ENCODE measurements around the gene RHOT1. TPM values are rescaled to one million over a fixed set of nuclear protein-coding genes. Genes with fewer than 3 reads are reported as not detected.

The RHOT1 gene
- total RNA-seq, 1 donor from 2014 or later = 34.6 TPM

DNA sequence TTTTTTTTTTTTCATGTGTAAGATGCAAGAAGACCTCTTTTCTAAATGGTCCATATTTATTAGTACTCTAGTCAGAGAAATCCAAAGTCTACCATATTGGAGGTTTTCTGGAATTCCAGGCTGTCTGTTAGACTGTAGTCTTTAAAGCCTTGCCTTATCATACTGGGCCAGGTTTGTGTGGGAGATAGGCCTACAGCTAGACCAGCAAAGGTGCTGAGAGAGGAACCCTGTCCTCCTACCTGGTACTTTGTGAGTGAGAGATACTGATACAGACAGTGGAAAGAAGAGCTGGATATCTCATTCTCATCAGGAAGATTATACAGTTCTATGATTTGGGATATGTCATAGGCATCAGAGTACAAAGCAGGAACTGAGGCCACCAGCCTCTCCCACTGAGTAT is 8.1 kb downstream of the RHOT1 start:
- no peak for TF ChIP-seq CTCF (IDR thresholded peaks at IDR 0.05; ENCODE audit: unreplicated experiment)
- Mint-ChIP-seq H3K27ac (no peak overlapping the region), H3K27me3 (ENCODE audit: low read depth) (no peaks in the 10 kb centered on the region), H3K4me1 (no peaks in the 10 kb centered on the region), H3K4me3 (no peak overlapping the region), H3K9me3 (no peaks in the 10 kb centered on the region), H3K36me3 (peaks cover 18% of the 10 kb centered on the region)
- DNase-seq (ENCODE audit: low spot score in 2 of 2, unreplicated experiment in 2 of 2) = no peak

GRCh38 chr17:32152130-32152529 is 9.8 kb downstream of the RHOT1 start:
- H3K36me3 Mint-ChIP-seq = peaks cover 22% of the 10 kb centered on the region
- no peaks in the 10 kb centered on the region for H3K9me3 Mint-ChIP-seq
- peaks cover 1% of the 10 kb centered on the region for H3K4me1 Mint-ChIP-seq
- no peak for DNase-seq (ENCODE audit: low spot score in 2 of 2, unreplicated experiment in 2 of 2)
- no peak overlapping the region for H3K4me3 Mint-ChIP-seq
- H3K27ac Mint-ChIP-seq = peak overlapping the region; percentile 87
- no peak for TF ChIP-seq CTCF (IDR thresholded peaks at IDR 0.05; ENCODE audit: unreplicated experiment)
- no peaks in the 10 kb centered on the region for H3K27me3 Mint-ChIP-seq (ENCODE audit: low read depth)

DNA sequence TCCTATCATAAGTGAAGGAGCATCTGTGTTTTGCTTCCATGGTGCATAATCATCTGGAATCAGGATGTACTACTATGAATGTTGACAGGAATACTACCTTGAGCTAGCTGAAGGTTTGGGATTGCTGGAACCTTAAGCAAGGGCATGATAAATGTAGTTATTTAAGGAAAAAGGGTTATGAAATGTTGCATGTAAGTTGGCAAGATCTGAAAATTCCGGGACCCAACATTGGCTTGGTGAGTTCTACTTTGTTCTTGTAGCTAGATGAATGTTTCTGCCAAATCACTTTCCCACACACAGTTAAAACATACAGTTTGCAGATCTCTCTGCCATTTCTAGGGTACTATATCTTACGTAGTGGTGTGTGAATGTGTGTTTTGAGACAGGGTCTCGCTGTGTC is 13.6 kb downstream of the RHOT1 start:
- Mint-ChIP-seq H3K4me1 (peaks cover 3% of the 10 kb centered on the region), H3K36me3 (peaks cover 31% of the 10 kb centered on the region), H3K9me3 (no peaks in the 10 kb centered on the region), H3K27ac (no peak overlapping the region), H3K4me3 (no peak overlapping the region), H3K27me3 (ENCODE audit: low read depth) (no peaks in the 10 kb centered on the region)
- no peak for TF ChIP-seq CTCF (IDR thresholded peaks at IDR 0.05; ENCODE audit: unreplicated experiment)
- no peak for DNase-seq (ENCODE audit: low spot score in 2 of 2, unreplicated experiment in 2 of 2)

GRCh38 chr17:32156656-32157055 is 14.4 kb downstream of the RHOT1 start:
- Mint-ChIP-seq H3K4me1 (peaks cover 4% of the 10 kb centered on the region), H3K36me3 (peaks cover 38% of the 10 kb centered on the region), H3K27me3 (ENCODE audit: low read depth) (no peaks in the 10 kb centered on the region), H3K4me3 (no peak overlapping the region), H3K9me3 (peaks cover 2% of the 10 kb centered on the region), H3K27ac (no peak overlapping the region)
- DNase-seq (ENCODE audit: low spot score in 2 of 2, unreplicated experiment in 2 of 2) = no peak
- no peak for TF ChIP-seq CTCF (IDR thresholded peaks at IDR 0.05; ENCODE audit: unreplicated experiment)

DNA sequence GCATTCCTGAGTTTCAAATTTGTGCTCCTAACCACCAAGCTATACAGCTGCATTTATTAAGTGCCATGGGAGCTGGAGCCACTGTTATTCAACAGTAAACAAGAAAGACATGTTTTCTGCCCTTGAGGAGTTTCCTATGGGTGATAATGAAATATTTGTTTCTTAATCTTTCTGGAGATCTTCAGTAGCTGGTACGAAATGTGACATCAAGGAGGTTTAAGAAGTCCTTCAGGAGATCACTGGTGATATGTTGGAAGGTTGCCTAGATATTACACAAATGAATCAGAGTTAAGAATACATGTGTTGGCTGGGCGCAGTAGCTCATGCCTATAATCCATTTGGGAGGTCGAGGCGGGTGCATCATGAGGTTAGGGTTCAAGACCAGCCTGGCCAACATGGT is 14.9 kb downstream of the RHOT1 start:
- DNase-seq (ENCODE audit: low spot score in 2 of 2, unreplicated experiment in 2 of 2) = no peak
- no peak overlapping the region for H3K4me3 Mint-ChIP-seq

More for the DNA sequence above, 14.9 kb downstream of the RHOT1 start:
- Mint-ChIP-seq H3K27me3 (ENCODE audit: low read depth) (no peaks in the 10 kb centered on the region), H3K27ac (no peak overlapping the region), H3K9me3 (peaks cover 4% of the 10 kb centered on the region), H3K4me1 (peaks cover 6% of the 10 kb centered on the region), H3K36me3 (peaks cover 40% of the 10 kb centered on the region)
- no peak for TF ChIP-seq CTCF (IDR thresholded peaks at IDR 0.05; ENCODE audit: unreplicated experiment)

Measured in mesothelial cell of epicardium (in vitro differentiated cells).